SK-N-SH (cell line): ENCODE measurements around the gene ZC3H12C.

ENCODE experiments used
- CTCF ChIP-seq: fragments of 200-600 bp; sonication (generic); IDR thresholded peaks from 2 replicates; pipeline ENCODE4 v1.6.1; 2017; ENCODE audit warnings: antibody characterized with exemption, mild to moderate bottlenecking, moderate library complexity
- RFX5 ChIP-seq: IDR thresholded peaks from 2 replicates; pipeline ENCODE4 v1.6.1; 2012; ENCODE audit warnings: mild to moderate bottlenecking, improper control_type of control experiment, low read length
- SMC3 ChIP-seq: IDR thresholded peaks from 2 replicates; pipeline ENCODE4 v1.6.1; 2012; ENCODE audit warnings: low read depth, low read length, improper control_type of control experiment

GRCh38 chr11:110056956-110057355, 36.2 kb upstream of the ZC3H12C start:
- TF ChIP-seq CTCF (no peak), SMC3 (no peak), RFX5 (no peak)
